Measurements from ENCODE around the gene OLIG3. TPM values are rescaled to one million over a fixed set of nuclear protein-coding genes. Genes with fewer than 3 reads are reported as not detected.

The OLIG3 gene
- total RNA-seq, 1 experiment from 2014 or later = not detected

- H2AFZ ChIP-seq = no peak overlapping the region
- no peaks in the 10 kb centered on the region for H3K4me1 ChIP-seq (replicated peaks; ENCODE audit: insufficient read depth)
- POLR2A ChIA-PET (ENCODE audit: unreplicated experiment) = no interaction called here
- H3K79me2 ChIP-seq (ENCODE audit: low read depth) = no peaks in the 10 kb centered on the region
- peaks cover 10% of the 10 kb centered on the region; the same call in 1 of the 2 replicates for H3K27me3 ChIP-seq (ENCODE audit: insufficient read depth, low read depth)
- no peaks in the 10 kb centered on the region for H3K9me3 ChIP-seq (ENCODE audit: insufficient read depth, low read depth)
- intact Hi-C loops (cut with micrococcal nuclease; ENCODE audit: unreplicated experiment) = no loop called here
- CTCF ChIA-PET = no interaction called here
- no peaks in the 10 kb centered on the region for H3F3A ChIP-seq (ENCODE audit: insufficient read depth, low read depth)
- no peak for TF ChIP-seq EZH2 (IDR thresholded peaks at IDR 0.05; ENCODE audit: low read depth)
- no peak for TF ChIP-seq CTCF (conservative IDR thresholded peaks at IDR 0.05)
- no peaks in the 10 kb centered on the region for H3K36me3 ChIP-seq (ENCODE audit: low read depth)
- no peaks in the 10 kb centered on the region for H3K9me2 ChIP-seq (ENCODE audit: insufficient read depth)
- BruUV-seq (replicated peaks) = no TSS peak
- H3K27ac ChIP-seq = no peak overlapping the region
- no peak for DNase-seq
- no peaks in the 10 kb centered on the region for H4K20me1 ChIP-seq (ENCODE audit: insufficient read depth)
- no peak overlapping the region for H3K4me2 ChIP-seq
- H3K4me3 ChIP-seq = no peak overlapping the region
These were observed 3.2 kb downstream of the OLIG3 start for GRCh38 chr6:137490961-137491360.

- Histone ChIP-seq H3K27me3 (ENCODE audit: insufficient read depth, low read depth) (peaks cover 15% of the 10 kb centered on the region; the same call in 1 of the 2 replicates), H3K27ac (no peak overlapping the region), H3K4me2 (no peak overlapping the region), H3K4me1 (replicated peaks; ENCODE audit: insufficient read depth) (no peaks in the 10 kb centered on the region), H2AFZ (no peak overlapping the region), H3K9me2 (ENCODE audit: insufficient read depth) (no peaks in the 10 kb centered on the region), H3K79me2 (ENCODE audit: low read depth) (no peaks in the 10 kb centered on the region), H4K20me1 (ENCODE audit: insufficient read depth) (no peaks in the 10 kb centered on the region), H3F3A (ENCODE audit: insufficient read depth, low read depth) (no peaks in the 10 kb centered on the region), H3K9me3 (ENCODE audit: insufficient read depth, low read depth) (no peaks in the 10 kb centered on the region), H3K4me3 (no peak overlapping the region), H3K36me3 (ENCODE audit: low read depth) (no peaks in the 10 kb centered on the region)
- ChIA-PET CTCF (no interaction called here), POLR2A (ENCODE audit: unreplicated experiment) (no interaction called here)
- intact Hi-C loops (cut with micrococcal nuclease; ENCODE audit: unreplicated experiment) = no loop called here
- DNase-seq = no peak
- no peak for TF ChIP-seq EZH2 (IDR thresholded peaks at IDR 0.05; ENCODE audit: low read depth)
- TF ChIP-seq CTCF (conservative IDR thresholded peaks at IDR 0.05) = no peak
- no TSS peak for BruUV-seq (replicated peaks)
These were observed 3.9 kb downstream of the OLIG3 start for GRCh38 chr6:137490006-137490905.

- no TSS peak for BruUV-seq (replicated peaks)
- intact Hi-C loops (cut with micrococcal nuclease; ENCODE audit: unreplicated experiment) = no loop called here
- POLR2A ChIA-PET (ENCODE audit: unreplicated experiment) = no interaction called here
These were observed 4.9 kb downstream of the OLIG3 start for GRCh38 chr6:137489046-137490005.

More at GRCh38 chr6:137489046-137490005, 4.9 kb downstream of the OLIG3 start:
- CTCF ChIA-PET = no interaction called here
- H3K4me2 ChIP-seq = no peak overlapping the region
- H3K79me2 ChIP-seq (ENCODE audit: low read depth) = no peaks in the 10 kb centered on the region
- no peak overlapping the region for H3K27ac ChIP-seq
- H3K27me3 ChIP-seq (ENCODE audit: insufficient read depth, low read depth) = peaks cover 18% of the 10 kb centered on the region
- TF ChIP-seq EZH2 (IDR thresholded peaks at IDR 0.05; ENCODE audit: low read depth) = no peak
- no peaks in the 10 kb centered on the region for H3F3A ChIP-seq (ENCODE audit: insufficient read depth, low read depth)
- no peaks in the 10 kb centered on the region for H3K36me3 ChIP-seq (ENCODE audit: low read depth)
- no peaks in the 10 kb centered on the region for H4K20me1 ChIP-seq (ENCODE audit: insufficient read depth)
- no peaks in the 10 kb centered on the region for H3K9me2 ChIP-seq (ENCODE audit: insufficient read depth)
- no peak overlapping the region for H3K4me3 ChIP-seq
- no peaks in the 10 kb centered on the region for H3K4me1 ChIP-seq (replicated peaks; ENCODE audit: insufficient read depth)
- H2AFZ ChIP-seq = no peak overlapping the region
- no peak for DNase-seq
- no peaks in the 10 kb centered on the region for H3K9me3 ChIP-seq (ENCODE audit: insufficient read depth, low read depth)

Measured in PC-9 (cell line).